Vagina (tissue), 2 donors: ENCODE data around the gene SDCBP2.

Source experiments
- POLR2A ChIP-seq, 2 donors: fragments of 450-650 bp; IDR thresholded peaks; one replicate each; pipeline ENCODE4 v1.6.1; 2017; ENCODE audit warnings: antibody characterized with exemption in 2 of 2, mild to moderate bottlenecking in 2 of 2, moderate library complexity in 2 of 2
- POLR2AphosphoS5 ChIP-seq, 2 donors: sonication (generic); formaldehyde crosslinking; IDR thresholded peaks; one replicate each; pipeline ENCODE4 v1.9.0; 2017; ENCODE audit warnings: antibody characterized with exemption in 2 of 2, mild to moderate bottlenecking in 2 of 2, low read depth in 1 of 2; ENCODE audit not compliant: insufficient read depth in 1 of 2
- TF ChIP-seq, protein P1 (sequence below), 3 experiments: fragments of 450-650 bp in 2 of 3; fragments of 200-600 bp in 1 of 3; sonication (generic) in 1 of 3; IDR thresholded peaks; one replicate each; pipeline ENCODE4 v1.5.1; 2017 to 2019; ENCODE audit warnings: antibody characterized with exemption in 3 of 3, mild to moderate bottlenecking in 2 of 3, moderate library complexity in 2 of 3

DNA sequence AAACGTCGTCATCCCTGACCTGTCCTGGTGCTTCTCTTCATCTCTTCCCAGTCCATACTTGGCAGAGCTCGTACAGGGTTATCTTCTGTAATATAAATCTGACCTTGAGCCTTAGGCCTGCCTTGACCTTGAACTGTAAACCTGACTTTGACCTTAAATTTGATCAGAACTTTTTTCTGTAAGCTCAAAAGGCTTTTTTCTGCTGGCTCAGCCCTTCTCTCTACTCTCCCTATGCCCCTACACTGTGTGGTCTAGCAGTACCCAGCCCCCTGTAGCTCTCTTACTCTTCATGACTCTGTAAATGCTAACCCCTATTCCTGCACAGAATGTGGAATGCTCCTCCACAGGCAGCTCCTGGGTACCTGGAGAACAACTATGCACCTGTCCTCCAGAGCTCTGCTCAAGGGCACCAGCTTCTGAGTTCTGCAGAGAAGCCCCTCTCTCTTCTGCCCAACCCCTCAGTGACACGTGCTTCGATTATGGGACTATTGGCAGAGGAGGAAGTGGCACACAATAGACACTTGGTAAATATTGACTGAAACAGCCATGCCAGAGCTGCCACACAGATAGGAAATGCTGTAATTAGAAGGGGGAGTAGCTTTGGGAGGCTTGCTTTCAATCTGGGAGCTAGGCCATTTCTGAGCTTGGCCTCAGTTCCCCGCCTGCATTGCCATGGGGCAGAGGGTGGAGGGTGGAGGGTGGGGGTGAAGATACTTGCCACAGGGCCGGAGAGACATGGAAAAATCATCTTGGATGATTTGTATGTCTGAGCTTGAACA, 47.5 kb downstream of the SDCBP2 start:
- TF ChIP-seq POLR2A (IDR thresholded peaks at IDR 0.05) (no peak), POLR2AphosphoS5 (IDR thresholded peaks at IDR 0.05; ENCODE audit: insufficient read depth in 1 of 2, low read depth in 1 of 2) (no peak)
- TF ChIP-seq, protein P1, sequence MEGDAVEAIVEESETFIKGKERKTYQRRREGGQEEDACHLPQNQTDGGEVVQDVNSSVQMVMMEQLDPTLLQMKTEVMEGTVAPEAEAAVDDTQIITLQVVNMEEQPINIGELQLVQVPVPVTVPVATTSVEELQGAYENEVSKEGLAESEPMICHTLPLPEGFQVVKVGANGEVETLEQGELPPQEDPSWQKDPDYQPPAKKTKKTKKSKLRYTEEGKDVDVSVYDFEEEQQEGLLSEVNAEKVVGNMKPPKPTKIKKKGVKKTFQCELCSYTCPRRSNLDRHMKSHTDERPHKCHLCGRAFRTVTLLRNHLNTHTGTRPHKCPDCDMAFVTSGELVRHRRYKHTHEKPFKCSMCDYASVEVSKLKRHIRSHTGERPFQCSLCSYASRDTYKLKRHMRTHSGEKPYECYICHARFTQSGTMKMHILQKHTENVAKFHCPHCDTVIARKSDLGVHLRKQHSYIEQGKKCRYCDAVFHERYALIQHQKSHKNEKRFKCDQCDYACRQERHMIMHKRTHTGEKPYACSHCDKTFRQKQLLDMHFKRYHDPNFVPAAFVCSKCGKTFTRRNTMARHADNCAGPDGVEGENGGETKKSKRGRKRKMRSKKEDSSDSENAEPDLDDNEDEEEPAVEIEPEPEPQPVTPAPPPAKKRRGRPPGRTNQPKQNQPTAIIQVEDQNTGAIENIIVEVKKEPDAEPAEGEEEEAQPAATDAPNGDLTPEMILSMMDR (IDR thresholded peaks at IDR 0.05): no peak
